GM19193 (cell line): ENCODE measurements around the gene PTPN18.

Source experiments
- POLR2A ChIP-seq: IDR thresholded peaks from 4 replicates; pipeline ENCODE4 v1.6.1; 2011; ENCODE audit not compliant: insufficient read depth, insufficient read length; ENCODE audit errors: extremely low read depth

PTPN18 gene

DNA sequence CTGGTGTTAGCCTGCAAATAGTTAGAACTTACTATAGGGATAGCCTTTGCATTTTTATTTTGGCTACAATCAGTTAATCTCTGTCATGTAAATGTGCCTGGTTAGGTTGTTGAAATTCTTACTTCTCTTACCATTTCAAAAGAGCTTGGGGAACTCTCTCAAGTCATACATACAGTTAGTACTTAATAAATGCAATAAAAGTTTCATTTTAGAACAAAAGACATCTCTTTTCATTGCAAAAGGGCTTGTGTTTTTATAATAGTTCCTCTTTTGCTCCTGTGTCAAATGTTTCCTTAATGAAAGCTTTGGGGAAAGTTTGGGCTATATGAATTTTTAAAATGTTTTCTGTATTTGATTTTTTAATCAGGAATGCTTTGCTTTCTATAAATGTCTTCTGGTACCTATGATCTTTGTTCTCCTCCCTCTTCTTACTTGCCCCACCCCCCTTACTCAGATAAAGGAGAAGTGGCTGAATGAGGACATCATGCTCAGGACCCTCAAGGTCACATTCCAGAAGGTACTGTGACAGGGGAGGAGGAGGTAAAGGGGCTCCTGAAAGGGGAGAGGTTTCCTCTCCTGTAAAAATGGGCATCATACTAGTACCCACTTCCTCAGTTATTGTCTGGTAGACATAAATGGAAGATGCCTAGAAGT, 13.6 kb downstream of the PTPN18 start:
- TF ChIP-seq POLR2A = no peak

DNA sequence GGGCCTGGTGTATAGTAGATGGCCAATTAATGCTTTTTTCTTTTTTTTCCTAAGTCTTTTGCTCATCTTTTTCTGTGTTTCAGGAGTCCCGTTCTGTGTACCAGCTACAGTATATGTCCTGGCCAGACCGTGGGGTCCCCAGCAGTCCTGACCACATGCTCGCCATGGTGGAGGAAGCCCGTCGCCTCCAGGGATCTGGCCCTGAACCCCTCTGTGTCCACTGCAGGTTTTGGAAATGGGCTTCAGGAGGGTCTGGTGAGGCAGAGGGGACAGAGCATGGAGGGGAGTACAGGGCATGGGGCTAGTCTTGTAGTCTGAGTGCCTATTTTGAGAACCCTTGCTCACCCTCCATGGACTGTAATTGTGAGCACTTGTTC, 14.1 kb downstream of the PTPN18 start:
- no peak for TF ChIP-seq POLR2A

DNA sequence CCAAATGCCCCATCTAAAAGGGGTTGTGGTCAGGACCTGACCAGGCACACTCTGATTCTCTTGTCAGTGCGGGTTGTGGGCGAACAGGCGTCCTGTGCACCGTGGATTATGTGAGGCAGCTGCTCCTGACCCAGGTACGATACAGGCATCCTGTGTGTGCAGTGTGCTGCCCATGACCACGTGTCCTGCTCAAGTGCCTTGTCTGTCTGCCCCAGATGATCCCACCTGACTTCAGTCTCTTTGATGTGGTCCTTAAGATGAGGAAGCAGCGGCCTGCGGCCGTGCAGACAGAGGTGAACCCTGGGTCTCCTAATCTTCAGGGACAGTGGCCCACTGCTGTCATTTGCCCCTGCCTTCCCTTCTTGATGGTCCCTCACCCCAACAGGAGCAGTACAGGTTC, 14.6 kb downstream of the PTPN18 start:
- no peak for TF ChIP-seq POLR2A

DNA sequence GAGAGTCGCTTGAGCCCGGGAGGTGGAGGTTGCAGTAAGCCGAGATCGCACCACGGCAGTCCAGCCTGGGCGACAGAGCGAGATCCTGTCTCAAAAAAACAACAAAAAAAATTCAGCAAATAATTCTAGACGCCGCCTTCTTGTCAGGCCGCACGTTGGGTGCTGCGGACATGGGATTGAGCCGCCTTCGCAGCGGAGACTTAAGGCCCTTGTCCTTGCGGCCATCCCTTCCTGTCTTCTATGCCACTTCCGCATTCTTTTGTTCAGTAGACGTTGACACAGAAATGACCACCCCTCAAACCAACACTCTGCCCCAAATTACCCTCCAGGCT, 15.8 kb downstream of the PTPN18 start:
- no peak for TF ChIP-seq POLR2A

DNA sequence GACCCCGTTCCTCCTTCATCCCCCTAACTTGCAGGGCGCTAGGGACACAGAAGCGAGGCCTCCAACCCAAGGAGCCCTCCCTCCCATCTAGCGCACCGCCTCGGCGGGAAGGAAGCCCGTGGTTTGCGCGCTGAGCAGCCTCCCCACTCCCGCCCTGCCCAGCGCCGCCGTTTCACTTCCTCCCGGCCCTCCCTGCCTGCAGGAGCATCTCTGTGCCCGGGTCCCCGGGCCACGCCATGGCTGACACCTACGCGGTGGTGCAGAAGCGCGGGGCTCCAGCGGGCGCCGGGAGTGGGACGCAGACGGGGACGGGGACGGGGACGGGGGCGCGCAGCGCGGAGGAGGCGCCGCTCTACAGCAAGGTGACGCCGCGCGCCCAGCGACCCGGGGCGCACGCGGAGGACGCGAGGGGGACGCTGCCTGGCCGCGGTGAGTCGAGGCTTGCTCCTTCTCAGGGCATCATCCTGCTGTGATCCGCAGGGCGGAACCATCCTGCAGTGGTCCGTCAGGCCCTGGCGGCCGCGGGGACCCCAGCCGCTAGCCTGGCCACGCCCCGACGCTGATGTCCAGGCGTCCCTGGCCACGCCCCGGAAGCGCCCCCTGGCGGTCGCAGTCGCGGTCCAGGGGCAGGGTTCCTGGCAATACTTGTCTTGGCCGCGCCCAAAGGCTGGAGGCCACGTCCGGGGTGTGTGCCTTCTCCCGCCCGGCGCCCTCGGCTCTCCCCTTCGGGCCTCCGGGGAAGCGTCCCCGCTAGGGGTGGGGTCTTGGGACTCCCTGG, 16.4 kb downstream of the PTPN18 start:
- peak; percentile 83 for TF ChIP-seq POLR2A

DNA sequence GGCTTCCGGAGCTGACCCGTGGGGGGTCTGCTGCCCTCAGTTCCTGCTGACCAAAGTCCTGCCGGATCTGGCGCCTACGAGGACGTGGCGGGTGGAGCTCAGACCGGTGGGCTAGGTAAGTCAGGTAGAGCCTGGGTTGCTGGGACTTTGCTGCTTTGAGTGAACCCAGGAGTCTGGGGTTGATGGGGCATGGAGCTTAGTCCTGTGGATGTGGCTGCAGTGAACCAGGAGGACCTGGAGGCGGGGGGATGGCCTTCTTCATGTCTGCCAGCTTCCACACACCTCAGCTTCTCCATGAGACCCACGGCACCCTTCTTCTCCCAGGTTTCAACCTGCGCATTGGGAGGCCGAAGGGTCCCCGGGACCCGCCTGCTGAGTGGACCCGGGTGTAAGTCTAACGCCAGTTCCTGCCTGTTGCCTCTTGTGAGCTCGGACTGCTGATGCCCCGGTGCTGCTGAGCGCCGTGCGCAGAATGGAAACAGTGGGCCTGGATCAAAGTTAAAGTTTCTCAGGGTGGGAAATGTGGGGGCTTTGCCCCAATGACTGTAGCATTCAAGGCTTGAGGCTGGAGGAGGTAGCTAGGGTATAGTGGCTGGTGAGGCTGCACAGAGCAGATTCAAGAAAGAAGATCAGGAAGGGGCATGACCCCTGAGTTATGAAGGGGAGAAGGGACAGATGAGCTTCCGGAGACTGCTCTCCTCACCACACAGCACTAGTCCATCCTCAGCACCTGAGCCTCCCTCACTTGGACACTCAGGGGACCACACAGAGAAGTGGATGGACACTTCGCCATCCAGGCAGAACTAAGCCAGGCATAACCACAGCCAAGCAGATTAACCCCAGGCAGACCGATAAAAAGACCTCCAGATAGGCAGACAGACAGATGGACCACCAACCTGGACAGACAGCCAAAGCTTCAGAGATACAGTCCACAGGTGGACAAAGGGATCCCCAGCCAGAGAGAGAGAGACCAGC, 17.3 kb downstream of the PTPN18 start:
- TF ChIP-seq POLR2A = no peak

DNA sequence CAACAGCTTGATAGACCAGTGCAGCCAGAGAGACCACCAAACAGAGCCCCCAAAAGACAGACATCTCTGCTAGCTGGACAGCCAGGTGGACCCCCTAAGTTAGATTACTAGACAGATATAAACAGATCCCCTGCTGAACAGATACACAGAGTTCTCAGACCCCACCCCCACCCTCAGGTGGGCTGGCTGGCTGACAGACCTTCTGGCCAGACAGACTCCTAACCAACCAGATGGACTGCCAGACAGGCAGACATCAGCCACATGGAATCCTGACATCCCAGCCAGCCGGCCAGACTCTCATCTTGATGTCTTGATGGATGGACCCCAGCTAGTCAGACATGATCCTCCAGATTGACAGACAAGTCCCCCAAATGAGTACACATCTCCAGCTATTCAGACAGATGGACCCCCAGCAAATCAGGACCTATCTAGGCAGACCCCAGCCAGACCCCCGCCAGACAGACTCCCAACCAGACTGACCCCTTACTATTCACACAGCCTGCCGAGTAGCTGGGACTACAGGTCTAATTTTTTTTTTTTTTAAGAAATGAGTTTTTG, 18.0 kb downstream of the PTPN18 start:
- no peak for TF ChIP-seq POLR2A

DNA sequence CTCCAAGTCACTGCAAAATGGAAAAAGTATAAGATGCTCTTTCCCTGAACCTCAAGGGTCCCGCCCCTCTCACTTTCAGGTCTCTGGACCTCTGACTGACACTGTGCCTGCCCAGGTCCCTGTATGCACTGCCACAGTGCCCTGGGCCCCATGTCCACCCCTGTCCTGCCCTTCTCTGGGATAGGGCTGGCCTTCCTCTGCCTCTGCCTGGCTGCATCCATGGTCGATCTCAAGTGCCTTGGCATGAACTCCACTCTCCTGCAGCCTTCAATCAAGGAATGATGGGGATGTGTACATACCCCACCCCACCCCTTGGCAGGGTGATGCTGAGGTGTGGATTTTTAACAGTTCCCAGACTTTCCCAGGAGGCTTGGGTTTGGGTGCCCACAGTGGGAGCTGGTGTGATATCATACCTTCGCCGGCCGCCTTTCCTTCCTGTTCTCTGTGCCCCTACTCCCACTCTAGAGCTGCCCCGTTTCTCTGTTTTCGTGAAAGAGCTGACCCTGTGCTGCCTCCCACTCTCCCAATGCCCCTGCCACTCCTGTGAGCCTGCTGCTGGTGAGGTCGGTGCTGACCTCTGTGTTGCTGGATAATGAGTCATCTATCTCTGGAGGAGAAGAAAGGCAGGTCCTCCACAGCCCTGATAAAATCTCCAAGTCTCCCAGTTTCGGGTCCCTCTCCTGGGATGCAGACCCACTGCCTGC, 18.9 kb downstream of the PTPN18 start:
- TF ChIP-seq POLR2A = no peak

DNA sequence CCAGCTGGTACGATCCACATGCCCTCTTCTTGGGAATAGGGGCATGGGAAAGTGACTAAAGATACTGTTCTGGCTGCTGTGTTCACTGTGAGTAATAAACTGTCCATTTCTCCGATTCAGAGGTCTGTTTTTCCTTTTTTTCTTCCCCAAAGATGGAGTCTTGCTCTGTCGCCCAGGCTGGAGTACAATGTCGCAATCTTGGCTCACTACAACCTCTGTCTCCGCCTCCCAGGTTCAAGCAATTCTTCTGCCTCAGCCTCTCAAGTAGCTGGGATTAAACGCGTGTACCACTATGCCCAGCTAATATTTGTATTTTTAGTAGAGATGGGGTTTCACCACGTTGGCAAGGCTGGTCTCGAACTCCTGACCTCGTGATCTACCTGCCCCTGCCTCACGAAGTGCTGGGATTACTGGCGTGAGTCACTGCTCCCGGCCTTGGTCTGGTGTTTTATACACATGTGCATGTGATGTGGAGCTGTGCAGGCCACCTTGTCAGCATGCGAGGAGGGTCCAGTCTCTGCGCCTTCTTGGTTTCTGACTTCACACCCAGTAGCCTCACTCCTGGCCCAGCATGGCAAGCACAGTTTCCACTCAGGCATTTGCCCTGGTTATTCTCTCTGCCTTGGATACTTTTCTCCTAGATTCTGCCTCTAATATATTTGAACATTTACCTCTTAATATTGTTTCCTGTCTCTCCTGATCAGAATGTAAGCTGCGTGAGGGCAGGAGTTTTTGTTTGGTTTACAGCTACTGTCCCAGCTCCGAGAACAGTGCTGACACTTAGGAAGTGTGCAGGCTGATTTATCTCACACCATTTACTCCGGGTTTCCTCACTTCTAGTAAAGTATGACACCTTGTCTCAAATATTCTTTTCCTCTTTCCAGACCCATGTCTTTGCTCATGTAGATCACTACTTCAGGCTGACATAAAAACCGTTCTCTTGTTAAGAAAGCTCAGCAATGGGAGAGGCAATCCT, 19.7 kb downstream of the PTPN18 start:
- TF ChIP-seq POLR2A = no peak

DNA sequence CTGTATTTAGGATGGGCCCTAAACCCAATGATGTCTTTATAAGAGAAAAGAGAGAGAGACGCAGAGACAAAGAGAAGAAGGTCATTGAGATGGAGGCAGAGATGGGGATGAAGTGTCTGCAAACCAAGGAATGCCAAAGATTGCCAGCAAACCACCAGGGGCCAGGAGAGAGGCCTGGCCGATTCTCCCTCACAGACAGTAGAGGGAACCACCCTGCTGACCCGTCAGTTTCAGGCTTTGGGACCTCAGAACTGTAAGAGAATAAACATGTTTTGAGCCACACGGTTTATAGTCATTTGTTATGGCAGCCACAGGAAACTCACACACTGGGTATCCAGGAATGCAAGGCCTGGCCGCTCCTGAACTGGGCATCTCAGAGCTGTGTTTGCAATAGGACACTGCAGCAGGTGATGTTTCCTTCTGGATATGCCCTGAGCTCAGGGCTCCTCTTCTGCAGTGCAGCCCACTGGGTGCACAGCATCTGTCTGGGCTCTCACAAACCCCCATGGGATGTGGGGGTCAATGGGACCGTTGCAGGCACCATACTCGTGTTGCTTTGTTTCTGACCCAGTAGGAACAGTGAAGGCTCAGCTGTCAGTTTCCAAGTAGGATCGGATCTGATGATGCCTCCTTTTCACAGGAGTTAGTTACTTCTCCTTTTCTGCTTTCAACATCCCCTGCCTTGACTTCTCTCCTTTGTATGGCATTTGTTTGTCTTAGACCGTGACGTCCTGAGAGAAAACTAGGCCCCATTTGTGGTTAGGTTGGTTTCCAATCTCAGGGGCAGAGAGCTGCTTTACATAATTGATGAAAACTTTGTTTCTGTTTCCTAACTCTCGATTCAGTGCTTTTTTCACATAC, 20.8 kb downstream of the PTPN18 start:
- TF ChIP-seq POLR2A = no peak

DNA sequence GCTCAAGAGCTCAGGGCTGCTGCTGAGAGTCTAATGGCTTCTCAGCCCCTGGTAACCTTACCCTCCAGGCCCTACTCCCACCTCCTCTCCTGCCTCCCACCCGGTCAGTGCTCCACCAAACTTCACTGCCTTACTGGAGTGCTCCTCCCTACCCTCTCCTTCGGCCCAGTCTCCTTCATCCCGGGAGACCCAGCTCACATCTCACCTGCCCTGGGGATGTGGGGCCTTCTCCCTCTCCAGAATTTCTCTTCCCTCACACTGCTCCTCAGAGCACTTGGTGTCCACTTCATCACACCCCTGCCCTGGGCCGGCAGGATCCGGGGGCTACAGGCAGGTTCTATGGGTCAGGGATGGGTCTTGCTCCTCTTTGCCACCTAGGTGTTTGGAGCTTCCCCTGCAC, 21.6 kb downstream of the PTPN18 start:
- TF ChIP-seq POLR2A = no peak

DNA sequence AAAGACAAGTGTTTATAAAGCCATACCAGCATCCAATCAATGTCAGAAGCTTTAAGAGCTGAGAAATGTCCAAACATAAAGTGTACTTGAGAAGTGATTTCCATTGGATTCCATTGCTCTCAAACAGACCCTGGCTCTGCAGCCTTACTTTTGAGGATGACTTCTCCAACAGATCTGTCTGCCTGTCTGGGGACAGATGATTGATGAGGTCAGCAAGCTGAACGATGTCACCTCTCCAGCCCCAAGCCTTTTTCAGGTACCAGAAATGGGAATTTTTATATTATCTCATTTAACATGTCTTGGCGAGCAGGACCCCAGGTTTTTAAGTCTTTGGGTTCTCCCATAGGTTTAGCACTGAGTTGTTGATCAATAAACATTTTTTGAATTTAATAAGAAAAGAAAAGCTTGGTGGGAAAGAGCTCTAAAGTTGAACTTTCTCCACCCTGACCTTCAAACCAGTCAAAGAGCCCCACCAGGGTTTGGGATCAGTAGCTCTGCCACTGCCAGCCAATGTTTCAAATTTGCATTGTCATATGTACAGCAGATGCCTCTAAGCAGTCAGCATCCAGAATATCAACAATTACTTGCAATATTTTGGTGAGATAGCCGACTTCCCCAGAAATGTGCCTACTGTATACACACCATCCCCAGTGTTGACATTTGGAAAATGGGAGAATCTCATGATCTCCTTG, 22.5 kb downstream of the PTPN18 start:
- no peak for TF ChIP-seq POLR2A
